HepG2 (cell line): ENCODE data around the gene FECH. TPM values are rescaled to one million over a fixed set of nuclear protein-coding genes. Genes with fewer than 3 reads are reported as not detected.

Experiments used
- MED8 ChIP-seq: sonication (generic); formaldehyde crosslinking; IDR thresholded peaks from 2 replicates; pipeline ENCODE4 v1.8.1; 2023; ENCODE audit warnings: mild to moderate bottlenecking, missing genetic modification reagents; ENCODE audit not compliant: insufficient replicate concordance
- MEF2D ChIP-seq: sonication (generic); formaldehyde crosslinking; IDR thresholded peaks from 2 replicates; pipeline ENCODE4 v1.5.1; 2020; ENCODE audit warnings: mild to moderate bottlenecking, missing genetic modification reagents
- NFIC ChIP-seq: IDR thresholded peaks from 2 replicates; pipeline ENCODE4 v1.6.1; 2012; ENCODE audit warnings: mild to moderate bottlenecking, low read length, inconsistent platforms
- NPAS2 ChIP-seq: sonication (generic); formaldehyde crosslinking; IDR thresholded peaks from 2 replicates; pipeline ENCODE4 v1.8.0; 2022; ENCODE audit warnings: mild to moderate bottlenecking, missing genetic modification reagents, borderline replicate concordance
- PITX1 ChIP-seq: sonication (generic); formaldehyde crosslinking; IDR thresholded peaks from 2 replicates; pipeline ENCODE4 v1.5.1; 2020; ENCODE audit warnings: mild to moderate bottlenecking, missing genetic modification reagents
- TBL1XR1 ChIP-seq: fragments of 150-350 bp; IDR thresholded peaks from 2 replicates; pipeline ENCODE4 v1.6.1; 2014; ENCODE audit warnings: borderline replicate concordance, low read length; ENCODE audit not compliant: partially characterized antibody
- ZBTB20 ChIP-seq: sonication (generic); formaldehyde crosslinking; IDR thresholded peaks from 2 replicates; pipeline ENCODE4 v1.8.1; 2023; ENCODE audit warnings: missing genetic modification reagents, low read depth, mild to moderate bottlenecking, borderline replicate concordance
- ZBTB7A ChIP-seq: sonication (generic); formaldehyde crosslinking; IDR thresholded peaks from 2 replicates; pipeline ENCODE4 v1.8.0; 2022; ENCODE audit warnings: mild to moderate bottlenecking, missing genetic modification reagents
- ZKSCAN1 ChIP-seq: fragments of 150-350 bp; IDR thresholded peaks from 2 replicates; pipeline ENCODE4 v1.6.1; 2014; ENCODE audit warnings: low read length
- ZMYM3 ChIP-seq: sonication (generic); formaldehyde crosslinking; IDR thresholded peaks from 2 replicates; pipeline ENCODE4 v1.5.1; 2020; ENCODE audit warnings: mild to moderate bottlenecking, missing genetic modification reagents
- ZNF484 ChIP-seq: sonication (generic); formaldehyde crosslinking; IDR thresholded peaks from 2 replicates; pipeline ENCODE4 v1.5.1; 2020; ENCODE audit warnings: mild to moderate bottlenecking, low read depth, missing genetic modification reagents, borderline replicate concordance
- ZNF589 ChIP-seq: sonication (generic); formaldehyde crosslinking; conservative IDR thresholded peaks from 2 replicates; pipeline ENCODE4 v1.8.0; 2022; ENCODE audit warnings: mild to moderate bottlenecking, moderate library complexity, missing genetic modification reagents
- ZNF598 ChIP-seq: sonication (generic); formaldehyde crosslinking; IDR thresholded peaks from 2 replicates; pipeline ENCODE4 v1.5.1; 2020; ENCODE audit warnings: mild to moderate bottlenecking, missing genetic modification reagents, borderline replicate concordance
- ZNF644 ChIP-seq: IDR thresholded peaks from 2 replicates; pipeline ENCODE4 v1.6.1; 2016; ENCODE audit warnings: low read depth
- ZNF749 ChIP-seq: sonication (generic); formaldehyde crosslinking; IDR thresholded peaks from 2 replicates; pipeline ENCODE4 v1.8.0; 2022; ENCODE audit warnings: mild to moderate bottlenecking, missing genetic modification reagents, moderate library complexity, borderline replicate concordance
- ZNF782 ChIP-seq: sonication (generic); formaldehyde crosslinking; IDR thresholded peaks from 2 replicates; pipeline ENCODE4 v1.4.0; 2020; ENCODE audit warnings: missing genetic modification reagents, mild to moderate bottlenecking, borderline replicate concordance
- polyA plus RNA-seq, 8 experiments: library from polyadenylated mRNA; depleted of rRNA in 3 of 8; stranded (reverse) in 7 of 8; unstranded in 1 of 8; fragments of >200 nt; fragmentation: Illumina TruSeq in 4 of 8; extraction: Trizol in 4 of 8; gene quantifications; 2 replicates each; pipeline versions ENCODE4 v1.2.1 to v1.2.3, GENCODE V29; 2011 to 2016; ENCODE audit warnings: low read depth in 4 of 8, missing spikeins in 1 of 8, mixed read lengths in 1 of 8; ENCODE audit not compliant: insufficient read depth in 1 of 8
- total RNA-seq, 5 experiments: library from RNA; depleted of rRNA; stranded (reverse); fragments of >200 nt; fragmentation: Illumina TruSeq; extraction: Trizol; gene quantifications; 2 replicates each; pipeline ENCODE4 v1.2.3, GENCODE V29; 2016; ENCODE audit warnings: low read depth in 1 of 5
- TF ChIP-seq, protein P1 (sequence below): sonication (generic); formaldehyde crosslinking; IDR thresholded peaks from 2 replicates; pipeline ENCODE4 v1.8.1; 2023; ENCODE audit warnings: mild to moderate bottlenecking, missing genetic modification reagents
- TF ChIP-seq, protein P2 (sequence below): sonication (generic); formaldehyde crosslinking; IDR thresholded peaks from 2 replicates; pipeline ENCODE4 v1.5.1; 2020; ENCODE audit warnings: mild to moderate bottlenecking, missing genetic modification reagents, borderline replicate concordance
- TF ChIP-seq, protein P3 (sequence below): sonication (generic); formaldehyde crosslinking; IDR thresholded peaks from 2 replicates; pipeline ENCODE4 v1.8.0; 2022; ENCODE audit warnings: mild to moderate bottlenecking, missing genetic modification reagents; ENCODE audit not compliant: insufficient replicate concordance
- TF ChIP-seq, protein P4 (sequence below): sonication (generic); formaldehyde crosslinking; IDR thresholded peaks from 2 replicates; pipeline ENCODE4 v1.5.1; 2020; ENCODE audit warnings: missing genetic modification reagents, mild to moderate bottlenecking, borderline replicate concordance
- TF ChIP-seq, protein P5 (sequence below): sonication (generic); formaldehyde crosslinking; IDR thresholded peaks from 2 replicates; pipeline ENCODE4 v1.9.0; 2022; ENCODE audit warnings: low read depth, missing genetic modification reagents

The FECH gene
- total and polyA plus RNA-seq, 2 of the 13 experiments (the other 11 are each of a cell fraction or from before 2014, with no cell fraction given) = 14.7 to 21.9 TPM

DNA sequence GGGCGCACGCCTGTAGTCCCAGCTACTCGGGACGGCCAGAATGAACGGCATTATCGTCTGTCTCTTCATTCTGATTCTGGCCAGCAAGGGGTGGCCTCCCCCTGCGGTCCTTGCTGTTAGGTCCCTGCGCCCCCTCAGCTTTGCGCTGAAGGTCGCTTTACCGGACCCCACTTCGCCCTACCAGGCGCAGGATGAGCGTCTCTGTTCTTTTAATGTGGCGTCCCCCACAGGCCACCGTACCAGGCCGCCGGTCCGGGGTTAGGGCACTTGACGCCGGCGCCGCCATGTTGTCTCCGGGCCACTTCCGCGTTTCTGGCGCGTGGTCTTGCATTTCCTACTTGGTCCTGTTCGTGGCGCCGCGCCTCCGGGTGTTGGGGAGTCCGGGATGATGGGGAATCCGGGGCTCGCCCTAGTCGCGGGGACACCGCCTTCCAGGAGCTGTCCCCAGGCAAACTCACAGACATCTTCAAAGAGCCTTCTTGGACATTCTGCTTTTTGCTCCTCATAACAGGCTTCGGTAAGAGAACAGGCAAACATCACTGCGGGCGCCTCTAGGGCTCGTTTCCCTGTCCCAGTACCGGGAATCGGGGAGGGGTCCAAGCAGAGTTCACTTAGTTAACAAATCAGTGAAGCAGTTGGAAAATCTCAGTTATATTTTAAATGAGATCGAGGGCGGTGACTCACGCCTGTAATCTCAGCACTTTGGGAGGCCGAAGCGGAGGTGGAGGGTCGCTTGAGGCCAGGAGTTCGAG, 43.7 kb upstream of the FECH start (continued):
- peak; percentile 48; the same call in 1 of the 2 replicates for TF ChIP-seq ZNF598
- TF ChIP-seq, protein P1, sequence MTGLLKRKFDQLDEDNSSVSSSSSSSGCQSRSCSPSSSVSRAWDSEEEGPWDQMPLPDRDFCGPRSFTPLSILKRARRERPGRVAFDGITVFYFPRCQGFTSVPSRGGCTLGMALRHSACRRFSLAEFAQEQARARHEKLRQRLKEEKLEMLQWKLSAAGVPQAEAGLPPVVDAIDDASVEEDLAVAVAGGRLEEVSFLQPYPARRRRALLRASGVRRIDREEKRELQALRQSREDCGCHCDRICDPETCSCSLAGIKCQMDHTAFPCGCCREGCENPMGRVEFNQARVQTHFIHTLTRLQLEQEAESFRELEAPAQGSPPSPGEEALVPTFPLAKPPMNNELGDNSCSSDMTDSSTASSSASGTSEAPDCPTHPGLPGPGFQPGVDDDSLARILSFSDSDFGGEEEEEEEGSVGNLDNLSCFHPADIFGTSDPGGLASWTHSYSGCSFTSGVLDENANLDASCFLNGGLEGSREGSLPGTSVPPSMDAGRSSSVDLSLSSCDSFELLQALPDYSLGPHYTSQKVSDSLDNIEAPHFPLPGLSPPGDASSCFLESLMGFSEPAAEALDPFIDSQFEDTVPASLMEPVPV = peak; percentile 78; the same call in 1 of the 2 replicates
- no peak for TF ChIP-seq ZBTB7A (CRISPR knock-in tag)
- TF ChIP-seq, protein P2, sequence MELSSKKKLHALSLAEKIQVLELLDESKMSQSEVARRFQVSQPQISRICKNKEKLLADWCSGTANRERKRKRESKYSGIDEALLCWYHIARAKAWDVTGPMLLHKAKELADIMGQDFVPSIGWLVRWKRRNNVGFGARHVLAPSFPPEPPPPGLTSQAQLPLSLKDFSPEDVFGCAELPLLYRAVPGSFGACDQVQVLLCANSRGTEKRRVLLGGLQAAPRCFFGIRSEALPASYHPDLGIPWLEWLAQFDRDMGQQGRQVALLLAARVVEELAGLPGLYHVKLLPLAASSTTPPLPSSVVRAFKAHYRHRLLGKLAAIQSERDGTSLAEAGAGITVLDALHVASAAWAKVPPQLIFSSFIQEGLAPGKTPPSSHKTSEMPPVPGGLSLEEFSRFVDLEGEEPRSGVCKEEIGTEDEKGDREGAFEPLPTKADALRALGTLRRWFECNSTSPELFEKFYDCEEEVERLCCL (CRISPR knock-in tag) = no peak
- no peak for TF ChIP-seq NFIC
- no peak for TF ChIP-seq ZNF749 (CRISPR knock-in tag)
- no peak for TF ChIP-seq ZNF484 (CRISPR knock-in tag)
- TF ChIP-seq ZNF644 = no peak
- TF ChIP-seq MEF2D (CRISPR knock-in tag) = no peak
- TF ChIP-seq MED8 (CRISPR knock-in tag) = no peak
- TF ChIP-seq PITX1 (CRISPR knock-in tag) = peak; percentile 22; the same call in 1 of the 2 replicates
- TF ChIP-seq NPAS2 (CRISPR knock-in tag) = no peak
- no peak for TF ChIP-seq ZNF782
- peak; percentile 9 for TF ChIP-seq TBL1XR1
- TF ChIP-seq ZKSCAN1 = no peak
- TF ChIP-seq, protein P3, sequence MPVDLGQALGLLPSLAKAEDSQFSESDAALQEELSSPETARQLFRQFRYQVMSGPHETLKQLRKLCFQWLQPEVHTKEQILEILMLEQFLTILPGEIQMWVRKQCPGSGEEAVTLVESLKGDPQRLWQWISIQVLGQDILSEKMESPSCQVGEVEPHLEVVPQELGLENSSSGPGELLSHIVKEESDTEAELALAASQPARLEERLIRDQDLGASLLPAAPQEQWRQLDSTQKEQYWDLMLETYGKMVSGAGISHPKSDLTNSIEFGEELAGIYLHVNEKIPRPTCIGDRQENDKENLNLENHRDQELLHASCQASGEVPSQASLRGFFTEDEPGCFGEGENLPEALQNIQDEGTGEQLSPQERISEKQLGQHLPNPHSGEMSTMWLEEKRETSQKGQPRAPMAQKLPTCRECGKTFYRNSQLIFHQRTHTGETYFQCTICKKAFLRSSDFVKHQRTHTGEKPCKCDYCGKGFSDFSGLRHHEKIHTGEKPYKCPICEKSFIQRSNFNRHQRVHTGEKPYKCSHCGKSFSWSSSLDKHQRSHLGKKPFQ (CRISPR knock-in tag) = no peak
- TF ChIP-seq ZMYM3 (CRISPR knock-in tag) = peak; percentile 92
- no peak for TF ChIP-seq ZBTB20 (CRISPR knock-in tag)
- TF ChIP-seq ZNF589 (CRISPR knock-in tag) = 0 out of 2 replicates have a peak, but pooled peaks have one; percentile 22
- TF ChIP-seq, protein P4, sequence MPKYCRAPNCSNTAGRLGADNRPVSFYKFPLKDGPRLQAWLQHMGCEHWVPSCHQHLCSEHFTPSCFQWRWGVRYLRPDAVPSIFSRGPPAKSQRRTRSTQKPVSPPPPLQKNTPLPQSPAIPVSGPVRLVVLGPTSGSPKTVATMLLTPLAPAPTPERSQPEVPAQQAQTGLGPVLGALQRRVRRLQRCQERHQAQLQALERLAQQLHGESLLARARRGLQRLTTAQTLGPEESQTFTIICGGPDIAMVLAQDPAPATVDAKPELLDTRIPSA (CRISPR knock-in tag) = no peak
- TF ChIP-seq, protein P5, sequence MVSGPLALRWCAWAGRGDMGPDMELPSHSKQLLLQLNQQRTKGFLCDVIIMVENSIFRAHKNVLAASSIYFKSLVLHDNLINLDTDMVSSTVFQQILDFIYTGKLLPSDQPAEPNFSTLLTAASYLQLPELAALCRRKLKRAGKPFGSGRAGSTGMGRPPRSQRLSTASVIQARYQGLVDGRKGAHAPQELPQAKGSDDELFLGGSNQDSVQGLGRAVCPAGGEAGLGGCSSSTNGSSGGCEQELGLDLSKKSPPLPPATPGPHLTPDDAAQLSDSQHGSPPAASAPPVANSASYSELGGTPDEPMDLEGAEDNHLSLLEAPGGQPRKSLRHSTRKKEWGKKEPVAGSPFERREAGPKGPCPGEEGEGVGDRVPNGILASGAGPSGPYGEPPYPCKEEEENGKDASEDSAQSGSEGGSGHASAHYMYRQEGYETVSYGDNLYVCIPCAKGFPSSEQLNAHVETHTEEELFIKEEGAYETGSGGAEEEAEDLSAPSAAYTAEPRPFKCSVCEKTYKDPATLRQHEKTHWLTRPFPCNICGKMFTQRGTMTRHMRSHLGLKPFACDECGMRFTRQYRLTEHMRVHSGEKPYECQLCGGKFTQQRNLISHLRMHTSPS = no peak
